ENCODE measurements around the gene TENM4. TPM values are rescaled to one million over a fixed set of nuclear protein-coding genes. Genes with fewer than 3 reads are reported as not detected.

TENM4 gene
- total RNA-seq, 2 experiments from 2014 or later = not detected

DNA sequence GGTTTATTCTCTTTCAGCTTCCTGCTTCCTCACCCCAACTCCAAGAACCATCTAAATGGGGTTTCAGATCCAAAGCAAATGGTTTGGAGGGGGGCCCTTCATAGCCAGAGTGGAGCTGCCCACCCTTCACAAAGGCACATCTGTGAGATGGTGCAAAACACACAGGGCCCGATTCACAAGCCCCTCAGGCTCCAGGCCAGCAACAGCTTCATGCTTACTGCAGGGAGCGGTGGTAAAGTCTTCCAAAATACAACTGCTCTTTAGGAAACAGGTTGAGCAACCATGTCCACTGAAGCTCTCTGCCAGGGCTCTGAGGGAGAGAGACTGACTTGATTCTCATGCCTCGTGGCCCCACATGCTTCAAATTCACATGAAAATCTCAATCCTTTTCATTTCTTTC, 653.1 kb downstream of the TENM4 start:
- Mint-ChIP-seq H3K36me3 (ENCODE audit: low read depth) (no peaks in the 10 kb centered on the region), H3K27me3 (peaks cover 3% of the 10 kb centered on the region), H3K4me3 (no peak overlapping the region), H3K9me3 (no peaks in the 10 kb centered on the region), H3K27ac (no peak overlapping the region), H3K4me1 (ENCODE audit: low read depth) (no peaks in the 10 kb centered on the region)
- TF ChIP-seq, protein P1, sequence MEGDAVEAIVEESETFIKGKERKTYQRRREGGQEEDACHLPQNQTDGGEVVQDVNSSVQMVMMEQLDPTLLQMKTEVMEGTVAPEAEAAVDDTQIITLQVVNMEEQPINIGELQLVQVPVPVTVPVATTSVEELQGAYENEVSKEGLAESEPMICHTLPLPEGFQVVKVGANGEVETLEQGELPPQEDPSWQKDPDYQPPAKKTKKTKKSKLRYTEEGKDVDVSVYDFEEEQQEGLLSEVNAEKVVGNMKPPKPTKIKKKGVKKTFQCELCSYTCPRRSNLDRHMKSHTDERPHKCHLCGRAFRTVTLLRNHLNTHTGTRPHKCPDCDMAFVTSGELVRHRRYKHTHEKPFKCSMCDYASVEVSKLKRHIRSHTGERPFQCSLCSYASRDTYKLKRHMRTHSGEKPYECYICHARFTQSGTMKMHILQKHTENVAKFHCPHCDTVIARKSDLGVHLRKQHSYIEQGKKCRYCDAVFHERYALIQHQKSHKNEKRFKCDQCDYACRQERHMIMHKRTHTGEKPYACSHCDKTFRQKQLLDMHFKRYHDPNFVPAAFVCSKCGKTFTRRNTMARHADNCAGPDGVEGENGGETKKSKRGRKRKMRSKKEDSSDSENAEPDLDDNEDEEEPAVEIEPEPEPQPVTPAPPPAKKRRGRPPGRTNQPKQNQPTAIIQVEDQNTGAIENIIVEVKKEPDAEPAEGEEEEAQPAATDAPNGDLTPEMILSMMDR (IDR thresholded peaks at IDR 0.05) = no peak
- POLR2A ChIA-PET = no interaction called here
- no peak for ATAC-seq
- CTCF ChIA-PET = interaction anchor here (4.0 kb wide), 1 partner anchor 11 kb away, joined by 20 read pairs; no protein-coding TSS in a partner anchor
- intact Hi-C loops (cut with micrococcal nuclease) = no loop called here
- DNase-seq = no peak

DNA sequence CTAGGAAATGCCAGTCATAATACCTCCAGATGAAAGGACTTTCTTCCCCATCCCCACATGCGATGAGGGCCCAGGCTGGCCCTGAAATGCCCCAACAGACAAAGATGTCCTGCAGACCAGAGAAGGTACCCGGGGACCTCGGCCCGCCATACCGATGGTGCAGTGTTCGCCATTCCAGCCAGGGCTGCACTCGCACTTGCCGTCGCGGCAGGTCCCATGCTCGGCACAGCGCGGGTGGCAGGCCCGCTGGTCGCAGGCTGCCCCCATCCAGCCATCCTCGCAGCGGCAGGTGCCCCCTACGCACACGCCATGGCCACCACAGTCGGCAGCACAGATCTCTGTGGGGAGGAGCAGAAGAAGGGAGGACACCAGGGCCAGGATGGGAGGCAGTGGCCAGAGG, 654.1 kb downstream of the TENM4 start:
- DNase-seq = no peak
- Mint-ChIP-seq H3K9me3 (no peaks in the 10 kb centered on the region), H3K36me3 (ENCODE audit: low read depth) (no peaks in the 10 kb centered on the region), H3K4me1 (ENCODE audit: low read depth) (no peaks in the 10 kb centered on the region), H3K27me3 (peaks cover 3% of the 10 kb centered on the region), H3K4me3 (no peak overlapping the region), H3K27ac (no peak overlapping the region)
- ChIA-PET CTCF (interaction anchor here (1.5 kb wide), 1 partner anchor 11 kb away, joined by 3 read pairs; no protein-coding TSS in a partner anchor), POLR2A (no interaction called here)
- intact Hi-C loops (cut with micrococcal nuclease) = no loop called here
- TF ChIP-seq, protein P1 (IDR thresholded peaks at IDR 0.05) = no peak
- no peak for ATAC-seq

DNA sequence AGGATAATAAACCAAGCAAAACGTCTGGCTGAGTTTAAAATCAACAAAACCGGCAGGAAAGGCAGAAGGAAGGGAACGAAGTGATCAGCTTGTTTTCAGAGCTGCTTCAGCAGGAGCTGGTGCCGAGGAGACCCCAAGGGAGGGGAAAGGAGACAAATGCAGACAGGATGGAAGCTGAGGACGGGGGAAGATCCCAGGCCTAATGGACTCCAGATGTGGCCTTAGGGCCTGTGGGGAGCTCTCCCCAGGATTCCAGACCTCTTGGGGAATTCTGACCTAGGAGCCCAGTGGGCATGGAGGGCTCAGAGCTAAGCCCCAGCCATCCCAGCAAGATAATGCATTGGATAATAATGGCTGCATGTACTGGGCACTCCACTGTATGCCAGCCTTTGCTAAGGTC, 654.7 kb downstream of the TENM4 start:
- ATAC-seq (no peak), DNase-seq (no peak)
- no peaks in the 10 kb centered on the region for H3K9me3 Mint-ChIP-seq
- no peaks in the 10 kb centered on the region for H3K4me1 Mint-ChIP-seq (ENCODE audit: low read depth)
- ChIA-PET CTCF (interaction anchor here (0.8 to 1.5 kb wide), 2 partner anchors 11 to 70 kb away, joined by 3 read pairs; no protein-coding TSS in a partner anchor), POLR2A (no interaction called here)
- intact Hi-C loops (cut with micrococcal nuclease) = no loop called here
- H3K27me3 Mint-ChIP-seq = peaks cover 3% of the 10 kb centered on the region
- no peaks in the 10 kb centered on the region for H3K36me3 Mint-ChIP-seq (ENCODE audit: low read depth)
- H3K27ac Mint-ChIP-seq = no peak overlapping the region
- H3K4me3 Mint-ChIP-seq = no peak overlapping the region
- TF ChIP-seq, protein P1 (IDR thresholded peaks at IDR 0.05) = no peak

DNA sequence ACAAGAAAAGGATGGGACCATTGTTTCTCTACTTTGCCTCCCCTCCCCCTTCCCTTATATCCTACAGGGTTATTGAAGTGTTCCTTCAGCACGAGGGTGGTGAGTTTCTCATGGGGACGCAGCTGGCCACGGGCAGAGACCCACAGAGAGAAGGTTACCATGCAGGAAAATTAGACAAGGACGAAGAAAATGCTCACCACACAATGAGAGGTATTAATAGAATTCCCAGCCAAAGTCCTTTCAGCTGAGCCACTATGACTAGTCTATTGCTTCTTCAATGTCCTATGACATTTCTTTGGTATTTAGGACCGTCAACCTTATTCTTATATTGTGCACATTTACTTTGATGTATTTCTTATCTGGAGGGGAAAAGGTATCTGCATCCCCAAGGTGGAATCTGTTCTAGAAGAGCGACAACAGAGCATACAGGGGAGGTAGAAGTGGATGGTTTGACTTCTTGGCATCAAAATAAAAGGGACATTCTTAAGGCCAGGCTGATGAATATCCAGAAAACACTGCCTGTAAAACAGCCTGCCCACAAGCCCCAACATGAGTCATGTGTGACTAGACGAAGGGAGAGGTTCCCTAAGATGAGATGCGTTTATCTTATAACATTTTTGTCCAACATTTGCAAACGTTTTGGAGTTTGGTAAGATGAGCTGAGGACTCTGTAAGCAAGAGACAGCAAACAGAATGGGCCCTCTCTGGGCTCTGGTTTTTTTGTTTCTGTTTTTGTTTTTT, 656.3 kb downstream of the TENM4 start:
- POLR2A ChIA-PET = no interaction called here
- no peak overlapping the region for H3K4me3 Mint-ChIP-seq

DNA sequence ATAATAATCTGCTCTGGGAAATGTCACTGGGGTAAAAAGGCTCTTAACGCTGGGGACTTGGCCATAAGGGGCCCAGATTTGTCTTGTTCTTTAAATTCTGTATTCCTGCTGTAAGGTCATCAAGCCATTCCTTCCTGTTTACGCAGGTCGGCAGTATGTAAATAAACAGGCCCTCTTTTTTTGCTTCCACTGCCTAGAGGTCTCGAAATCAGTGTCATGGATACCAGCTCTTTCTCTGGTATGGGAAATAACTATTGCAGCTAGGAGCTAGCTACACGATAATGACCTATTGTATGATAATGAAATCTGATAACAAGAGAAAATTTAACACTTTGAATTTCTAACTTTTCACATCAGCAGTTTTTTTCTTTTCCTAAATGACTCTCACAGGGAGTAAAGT, 657.0 kb downstream of the TENM4 start:
- DNase-seq (no peak), ATAC-seq (no peak)
- Mint-ChIP-seq H3K4me1 (ENCODE audit: low read depth) (no peaks in the 10 kb centered on the region), H3K36me3 (ENCODE audit: low read depth) (no peaks in the 10 kb centered on the region), H3K27me3 (peaks cover 3% of the 10 kb centered on the region), H3K9me3 (no peaks in the 10 kb centered on the region), H3K4me3 (no peak overlapping the region), H3K27ac (no peak overlapping the region)
- intact Hi-C loops (cut with micrococcal nuclease) = no loop called here
- TF ChIP-seq, protein P1 (IDR thresholded peaks at IDR 0.05) = no peak
- ChIA-PET CTCF (no interaction called here), POLR2A (no interaction called here)

More for the DNA sequence above, 656.3 kb downstream of the TENM4 start:
- TF ChIP-seq, protein P1 (IDR thresholded peaks at IDR 0.05) = no peak
- H3K36me3 Mint-ChIP-seq (ENCODE audit: low read depth) = no peaks in the 10 kb centered on the region
- no peak for ATAC-seq
- H3K9me3 Mint-ChIP-seq = no peaks in the 10 kb centered on the region
- CTCF ChIA-PET = no interaction called here
- H3K27ac Mint-ChIP-seq = no peak overlapping the region
- intact Hi-C loops (cut with micrococcal nuclease) = no loop called here
- H3K27me3 Mint-ChIP-seq = peaks cover 3% of the 10 kb centered on the region
- DNase-seq = no peak
- no peaks in the 10 kb centered on the region for H3K4me1 Mint-ChIP-seq (ENCODE audit: low read depth)

All from activated CD8-positive, alpha-beta T cell treated with anti-CD3 and anti-CD28 coated beads for 36 hours (primary cell).